ENCODE data around the gene COL6A3.

Gene COL6A3

DNA sequence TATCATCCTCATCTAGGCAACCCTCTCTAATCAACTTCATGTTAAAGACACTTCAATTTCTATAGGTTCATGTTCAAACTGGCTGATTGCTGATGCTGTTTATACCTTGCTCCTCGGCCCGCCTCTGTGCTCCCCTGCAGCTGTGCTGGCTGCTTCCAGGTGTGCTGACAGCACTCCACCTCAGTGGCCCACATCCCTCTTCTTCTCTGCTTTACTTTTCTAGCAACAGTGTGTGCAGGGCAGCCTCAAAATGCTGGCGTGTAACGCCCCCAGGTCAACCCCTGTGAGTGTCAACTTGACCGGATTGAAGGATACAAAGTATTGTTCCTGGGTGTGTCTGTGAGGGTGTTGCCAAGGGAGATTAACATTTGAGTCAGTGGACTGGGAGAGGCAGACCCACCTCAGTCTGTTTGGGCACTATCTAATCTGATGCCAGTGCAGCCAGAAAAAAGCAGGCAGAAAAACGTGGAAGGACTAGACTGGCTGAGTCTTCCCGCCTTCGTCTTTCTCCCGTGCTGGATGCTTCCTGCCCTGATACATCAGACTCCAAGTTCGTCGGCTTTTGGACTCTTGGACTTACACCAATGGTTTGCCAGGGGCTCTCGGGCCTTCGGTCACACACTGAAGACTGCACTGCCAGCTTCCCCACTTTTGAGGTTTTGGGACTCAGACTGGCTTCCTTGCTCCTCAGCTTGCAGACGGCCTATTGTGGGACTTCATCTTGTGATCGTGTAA lies 94.7 kb downstream of the COL6A3 start:
- in situ Hi-C loops (cut with HindIII; ENCODE audit: low pct_unique_long_range_greater_than_20kb, low sequenced_read_pairs) = no loop called here
- TF ChIP-seq JUND (IDR thresholded peaks at IDR 0.05; ENCODE audit: low read depth) = no peak
- DNase-seq (ENCODE audit: low read depth in 1 of 2, low spot score in 1 of 2) = no peak

- in situ Hi-C loops (cut with HindIII; ENCODE audit: low pct_unique_long_range_greater_than_20kb, low sequenced_read_pairs) = no loop called here
- no peak for DNase-seq (ENCODE audit: low read depth in 1 of 2, low spot score in 1 of 2)
- TF ChIP-seq JUND (IDR thresholded peaks at IDR 0.05; ENCODE audit: low read depth) = no peak
Observed at GRCh38 chr2:237316339-237316738, 97.6 kb downstream of the COL6A3 start.

GRCh38 chr2:237315829-237316225 lies 98.1 kb downstream of the COL6A3 start:
- no peak for DNase-seq (ENCODE audit: low read depth in 1 of 2, low spot score in 1 of 2)
- no peak for TF ChIP-seq JUND (IDR thresholded peaks at IDR 0.05; ENCODE audit: low read depth)
- in situ Hi-C loops (cut with HindIII; ENCODE audit: low pct_unique_long_range_greater_than_20kb, low sequenced_read_pairs) = no loop called here

GRCh38 chr2:237315170-237315828 lies 98.7 kb downstream of the COL6A3 start:
- peak; percentile 52 to 76 for DNase-seq (ENCODE audit: low read depth in 1 of 2, low spot score in 1 of 2)
- in situ Hi-C loops (cut with HindIII; ENCODE audit: low pct_unique_long_range_greater_than_20kb, low sequenced_read_pairs) = no loop called here
- no peak for TF ChIP-seq JUND (IDR thresholded peaks at IDR 0.05; ENCODE audit: low read depth)

- no peak for DNase-seq (ENCODE audit: low read depth in 1 of 2, low spot score in 1 of 2)
- TF ChIP-seq JUND (IDR thresholded peaks at IDR 0.05; ENCODE audit: low read depth) = no peak
- in situ Hi-C loops (cut with HindIII; ENCODE audit: low pct_unique_long_range_greater_than_20kb, low sequenced_read_pairs) = no loop called here
Observed at GRCh38 chr2:237314681-237315080, 99.3 kb downstream of the COL6A3 start.

- in situ Hi-C loops (cut with HindIII; ENCODE audit: low pct_unique_long_range_greater_than_20kb, low sequenced_read_pairs) = no loop called here
- TF ChIP-seq JUND (IDR thresholded peaks at IDR 0.05; ENCODE audit: low read depth) = no peak
- no peak for DNase-seq (ENCODE audit: low read depth in 1 of 2, low spot score in 1 of 2)
Observed at GRCh38 chr2:237314198-237314597, 99.8 kb downstream of the COL6A3 start.

DNA sequence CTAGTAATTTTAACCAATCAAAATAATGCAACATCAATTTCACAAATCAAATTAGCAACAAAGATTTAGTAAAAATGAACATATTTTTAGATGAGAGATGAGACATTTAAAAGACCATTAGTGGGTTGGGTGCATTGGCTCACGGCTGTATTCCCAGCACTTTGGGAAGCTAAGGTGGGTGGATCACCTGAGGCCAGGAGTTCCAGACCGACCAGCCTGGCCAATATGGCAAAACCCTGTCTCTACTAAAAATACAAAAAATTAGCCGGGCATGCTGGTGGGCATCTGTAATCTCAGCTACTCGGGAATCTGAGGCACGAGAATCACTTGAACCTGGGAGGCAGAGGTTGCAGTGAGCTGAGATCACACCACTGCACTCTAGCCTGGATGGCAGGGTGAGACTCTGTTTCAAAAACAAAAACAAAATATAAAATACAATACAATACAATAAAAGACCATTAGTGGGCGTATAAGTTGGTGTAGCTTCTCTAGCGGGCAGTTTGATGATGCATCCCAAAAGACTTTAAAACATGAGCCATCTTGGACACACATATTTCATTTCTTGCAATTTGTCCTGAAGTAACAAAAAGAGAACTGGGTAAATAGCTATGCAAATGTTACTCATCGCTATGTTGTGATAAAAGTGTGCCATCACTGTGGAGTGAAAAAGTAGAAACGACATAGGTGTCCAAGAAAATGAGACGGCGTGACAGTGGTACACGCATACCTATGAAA lies 101.8 kb downstream of the COL6A3 start:
- DNase-seq (ENCODE audit: low read depth in 1 of 2, low spot score in 1 of 2) = no peak
- in situ Hi-C loops (cut with HindIII; ENCODE audit: low pct_unique_long_range_greater_than_20kb, low sequenced_read_pairs) = no loop called here
- no peak for TF ChIP-seq JUND (IDR thresholded peaks at IDR 0.05; ENCODE audit: low read depth)

- TF ChIP-seq JUND (IDR thresholded peaks at IDR 0.05; ENCODE audit: low read depth) = no peak
- in situ Hi-C loops (cut with HindIII; ENCODE audit: low pct_unique_long_range_greater_than_20kb, low sequenced_read_pairs) = no loop called here
- DNase-seq (ENCODE audit: low read depth in 1 of 2, low spot score in 1 of 2) = no peak
Observed at GRCh38 chr2:237310515-237311114, 103.3 kb downstream of the COL6A3 start.

- in situ Hi-C loops (cut with HindIII; ENCODE audit: low pct_unique_long_range_greater_than_20kb, low sequenced_read_pairs) = no loop called here
- no peak for TF ChIP-seq JUND (IDR thresholded peaks at IDR 0.05; ENCODE audit: low read depth)
Observed at GRCh38 chr2:237309416-237309815, 104.5 kb downstream of the COL6A3 start.

DNA sequence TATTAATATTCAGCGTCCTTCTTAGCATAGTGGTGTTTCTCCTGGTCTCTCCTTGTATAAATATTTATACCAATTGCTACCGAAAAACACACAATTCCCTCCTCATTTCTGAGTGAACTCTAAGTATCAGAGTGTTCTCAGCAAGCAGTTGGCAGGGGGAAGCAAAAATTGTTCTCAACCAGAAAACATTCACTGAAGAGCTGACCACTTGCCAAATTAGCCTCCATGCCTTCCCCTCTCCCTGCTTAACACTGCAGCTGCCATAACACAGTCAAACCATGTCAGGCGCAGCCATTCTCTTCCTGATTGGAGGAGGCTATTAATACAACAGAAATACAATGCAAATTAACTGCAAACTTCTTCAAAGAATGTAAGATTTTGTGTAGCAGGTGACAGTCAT lies 105.0 kb downstream of the COL6A3 start:
- in situ Hi-C loops (cut with HindIII; ENCODE audit: low pct_unique_long_range_greater_than_20kb, low sequenced_read_pairs) = no loop called here
- TF ChIP-seq JUND (IDR thresholded peaks at IDR 0.05; ENCODE audit: low read depth) = no peak
- no peak for DNase-seq (ENCODE audit: low read depth in 1 of 2, low spot score in 1 of 2)

More at GRCh38 chr2:237309416-237309815, 104.5 kb downstream of the COL6A3 start:
- DNase-seq (ENCODE audit: low read depth in 1 of 2, low spot score in 1 of 2) = no peak

GRCh38 chr2:237307474-237307873 lies 106.5 kb downstream of the COL6A3 start:
- in situ Hi-C loops (cut with HindIII; ENCODE audit: low pct_unique_long_range_greater_than_20kb, low sequenced_read_pairs) = no loop called here
- TF ChIP-seq JUND (IDR thresholded peaks at IDR 0.05; ENCODE audit: low read depth) = no peak

DNA sequence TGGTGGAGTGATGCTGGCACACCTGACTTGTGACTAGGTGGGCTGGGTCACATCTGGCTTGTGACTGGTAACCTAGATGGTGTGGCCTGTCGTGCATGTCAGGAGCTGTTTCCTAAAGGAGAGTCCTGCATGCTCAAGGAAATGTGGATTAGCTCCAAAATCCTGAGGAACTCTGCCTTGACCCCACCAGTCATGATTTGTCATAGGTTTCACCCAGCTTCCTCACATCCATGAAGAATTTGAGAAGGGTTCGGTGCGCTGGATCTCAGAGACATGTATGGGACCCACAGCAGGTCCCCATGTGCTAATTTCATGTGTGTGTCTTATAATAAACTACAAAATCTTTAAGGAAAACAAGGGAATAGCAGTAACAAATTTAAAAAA lies 107.2 kb downstream of the COL6A3 start:
- no peak for DNase-seq (ENCODE audit: low read depth in 1 of 2, low spot score in 1 of 2)
- TF ChIP-seq JUND (IDR thresholded peaks at IDR 0.05; ENCODE audit: low read depth) = no peak
- in situ Hi-C loops (cut with HindIII; ENCODE audit: low pct_unique_long_range_greater_than_20kb, low sequenced_read_pairs) = no loop called here

More at GRCh38 chr2:237307474-237307873, 106.5 kb downstream of the COL6A3 start:
- DNase-seq (ENCODE audit: low read depth in 1 of 2, low spot score in 1 of 2) = no peak

All from T47D (cell line).